Pons (tissue), 1 donor: ENCODE data around the gene PAM.

ENCODE experiments used
- DNase-seq: peaks from one replicate; pipeline ENCODE4 v3.0.0-alpha.2; 2016; ENCODE audit warnings: low spot score

The PAM gene

GRCh38 chr5:102754767-102755431 lies at the start of gene PAM:
Gene PAM (plus strand): TSS chr5:102755305. CDS start chr5:102866196, 110,891 bp downstream.
- no peak for DNase-seq

DNA sequence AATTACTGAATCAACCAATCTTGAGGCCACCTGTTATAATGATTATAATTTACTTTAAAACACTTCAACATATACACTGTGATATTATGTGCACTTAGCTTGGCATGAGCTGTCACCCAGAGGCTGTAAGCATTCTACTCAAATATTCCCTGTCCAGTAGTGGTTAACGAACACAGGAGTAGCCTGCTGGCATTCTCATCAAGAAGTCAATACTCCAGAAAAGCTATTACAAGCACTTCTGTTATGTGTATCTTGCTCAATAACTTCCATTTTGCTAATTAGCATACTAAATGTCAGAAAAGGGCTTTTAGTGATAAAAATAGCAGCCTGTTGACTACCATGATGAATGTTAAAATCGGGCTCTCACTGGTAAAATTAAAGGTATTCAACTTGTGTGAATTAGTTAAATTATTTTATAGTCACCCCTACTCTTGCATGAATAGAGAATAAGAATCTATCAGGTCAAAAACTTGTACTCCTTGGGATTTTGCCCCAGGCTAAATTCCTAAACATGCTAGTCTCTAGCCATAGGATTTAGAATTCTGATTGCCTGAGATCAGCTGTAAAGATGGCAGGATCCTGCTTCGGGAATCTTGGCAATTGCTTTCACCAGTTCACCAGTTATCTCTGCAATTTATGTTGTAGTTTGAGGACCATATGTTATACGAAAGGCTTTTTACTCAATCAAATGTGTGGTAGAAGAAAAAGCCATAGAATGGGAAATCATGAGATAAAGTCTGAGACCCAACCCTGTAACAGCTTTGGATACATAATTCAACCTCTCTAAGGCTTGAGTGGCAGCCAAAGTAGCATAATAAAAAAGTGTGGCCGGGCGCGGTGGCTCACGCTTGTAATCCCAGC lies 43.4 kb upstream of the PAM start:
- DNase-seq = no peak

GRCh38 chr5:102713278-102713677 lies 41.8 kb upstream of the PAM start:
- DNase-seq = no peak

DNA sequence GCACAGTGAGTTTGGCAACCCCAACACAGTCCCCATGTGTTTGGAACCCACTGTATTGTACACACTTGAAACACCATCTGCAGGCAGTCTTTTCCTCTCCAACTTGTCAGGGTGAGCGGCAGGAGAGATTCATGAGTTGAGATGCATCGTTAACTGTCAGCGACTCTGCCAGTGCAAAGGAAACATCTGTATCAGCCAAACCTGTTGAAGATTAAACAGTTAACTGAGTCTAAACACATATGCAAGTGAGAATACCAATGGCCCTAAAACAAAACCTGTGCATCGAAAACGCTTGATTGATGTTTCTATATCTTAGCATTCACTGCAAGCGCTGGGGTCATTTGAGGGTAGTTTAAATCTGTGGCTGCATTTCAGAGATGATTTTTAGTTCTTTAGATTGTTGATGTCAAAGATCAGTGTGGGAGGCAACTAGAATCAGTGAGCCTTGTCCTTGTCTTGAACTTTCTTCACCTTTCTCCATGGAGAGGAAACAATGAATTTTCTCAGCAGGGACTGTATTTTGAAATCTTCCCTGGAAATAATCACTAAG lies 41.3 kb upstream of the PAM start:
- no peak for DNase-seq

DNA sequence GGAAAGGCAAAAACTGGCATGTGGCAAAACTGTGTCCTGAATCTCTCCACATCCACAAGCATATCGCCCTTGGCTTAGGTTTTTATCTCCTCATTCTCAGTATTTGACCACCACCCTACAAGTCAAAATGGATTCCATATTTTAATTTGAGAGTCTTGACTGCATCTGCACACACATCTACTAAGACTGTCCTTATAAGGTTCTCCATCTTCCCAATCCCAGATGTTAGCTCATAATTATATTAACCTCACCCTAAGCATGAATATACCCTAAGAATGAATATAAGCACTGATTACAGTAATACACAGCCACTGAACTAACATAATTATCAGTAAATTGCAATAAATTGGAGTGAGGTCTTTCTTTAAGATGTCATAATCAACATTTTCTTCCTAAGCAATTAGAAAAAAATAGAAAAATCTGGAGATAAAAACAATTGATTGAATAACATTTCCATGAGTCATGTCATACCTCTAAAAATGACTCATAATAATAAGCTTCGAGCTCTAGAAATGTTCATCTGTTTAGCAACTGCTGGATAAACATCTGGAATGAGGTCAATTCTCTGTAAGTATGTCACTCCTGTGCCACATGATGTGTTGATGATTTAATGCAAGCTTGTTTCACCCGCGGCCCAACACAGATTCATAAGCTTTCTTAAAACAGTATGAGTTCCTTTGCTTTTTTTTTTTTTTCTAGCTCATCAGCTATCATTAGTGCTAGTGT lies 39.9 kb upstream of the PAM start:
- no peak for DNase-seq

DNA sequence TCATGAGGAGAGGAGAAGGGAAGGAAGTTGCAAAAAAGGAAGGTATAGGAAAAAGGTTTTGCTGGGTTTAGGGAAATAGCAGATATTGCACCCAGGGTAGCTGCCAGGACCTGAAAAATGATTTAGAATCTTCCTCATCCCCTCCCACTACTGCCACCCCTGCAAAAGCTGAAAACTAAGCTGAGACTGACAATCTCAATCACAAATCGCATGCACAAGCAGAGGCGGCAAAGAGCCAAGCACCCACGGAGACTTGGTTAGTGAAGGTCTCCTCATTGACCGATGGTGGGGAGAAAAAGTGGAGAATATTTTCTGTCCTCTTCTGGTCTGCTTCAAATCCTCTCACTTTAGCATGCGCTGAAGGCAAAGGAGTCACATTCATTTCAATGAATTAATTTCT lies 39.1 kb upstream of the PAM start:
- DNase-seq = no peak

DNA sequence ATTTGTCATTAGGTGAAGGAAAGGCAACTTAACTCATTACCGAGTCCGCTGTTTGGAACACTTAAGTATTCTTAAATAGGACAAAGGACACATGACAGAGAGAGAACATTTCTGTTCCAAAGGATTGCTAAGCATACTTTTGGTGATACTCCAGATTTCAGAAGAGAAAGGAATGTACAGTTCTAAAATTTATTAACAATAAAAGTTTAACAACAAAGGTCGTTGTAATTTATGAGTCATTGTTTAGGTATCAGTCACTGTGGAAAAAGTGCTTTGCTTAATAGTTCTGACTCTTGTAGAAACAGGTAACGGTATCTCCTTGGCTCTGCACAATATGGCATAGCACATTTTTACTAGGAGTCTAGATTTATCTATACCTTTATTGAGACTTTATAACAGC lies 36.3 kb upstream of the PAM start:
- DNase-seq = no peak

GRCh38 chr5:102719886-102720285 lies 35.2 kb upstream of the PAM start:
- DNase-seq = no peak

DNA sequence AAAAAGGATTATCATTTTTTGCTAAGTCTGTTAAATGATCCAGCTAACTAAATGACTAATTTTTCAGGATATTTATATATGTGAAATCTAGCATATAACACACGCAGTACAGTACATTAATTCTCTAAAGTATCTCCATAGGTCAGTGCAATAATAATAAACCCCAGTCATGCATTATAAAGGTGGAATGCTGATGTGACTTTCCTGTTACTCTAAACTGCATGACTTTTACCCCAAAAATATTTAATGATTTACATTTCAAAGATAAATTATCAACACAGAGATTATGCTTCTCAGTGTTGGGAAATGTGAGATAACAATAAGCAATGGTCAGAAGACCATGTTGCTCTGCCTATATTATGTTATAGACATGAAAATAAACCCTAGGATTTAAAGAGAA lies 34.1 kb upstream of the PAM start:
- DNase-seq = no peak

DNA sequence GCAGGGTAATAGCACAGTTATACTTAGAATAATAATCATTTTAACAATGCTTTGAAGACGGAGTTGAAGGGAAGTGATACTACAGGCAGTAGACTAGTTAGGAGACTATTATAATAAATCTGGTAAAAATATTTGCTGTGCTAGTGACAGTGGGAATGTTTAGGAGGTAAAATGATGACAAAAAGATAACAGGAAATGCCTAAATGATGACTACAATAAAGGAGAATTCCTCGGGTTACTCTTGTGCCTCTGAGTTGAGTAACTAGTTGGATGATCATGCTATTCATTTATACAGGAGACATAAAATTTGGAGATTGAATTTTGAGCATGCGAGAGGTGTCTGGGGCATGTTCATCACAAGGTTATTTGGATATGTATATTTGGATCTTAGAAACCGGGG lies 32.2 kb upstream of the PAM start:
- no peak for DNase-seq

GRCh38 chr5:102731693-102732092 lies 23.4 kb upstream of the PAM start:
- DNase-seq = no peak

GRCh38 chr5:102733534-102733933 lies 21.6 kb upstream of the PAM start:
- DNase-seq = no peak

DNA sequence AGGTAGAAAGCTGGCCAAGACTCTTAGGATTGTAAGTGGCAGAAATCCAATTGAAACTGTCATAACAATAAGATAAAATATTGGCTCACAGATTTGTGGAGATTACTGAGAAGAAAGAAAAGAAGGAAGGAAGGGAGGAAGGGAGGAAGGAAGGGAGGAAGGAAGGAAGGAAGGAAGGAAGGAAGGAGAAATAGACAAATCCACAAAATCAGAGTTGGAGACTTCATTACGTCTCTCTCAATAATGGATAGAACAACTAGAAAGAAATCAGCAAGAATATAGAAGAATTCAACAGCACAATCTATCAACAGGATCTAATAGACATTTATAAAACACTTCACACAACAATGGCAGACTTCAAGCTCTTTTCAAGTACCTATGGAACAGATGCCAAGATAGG lies 17.9 kb upstream of the PAM start:
- no peak for DNase-seq

GRCh38 chr5:102737805-102738469 lies 17.2 kb upstream of the PAM start:
- no peak for DNase-seq

DNA sequence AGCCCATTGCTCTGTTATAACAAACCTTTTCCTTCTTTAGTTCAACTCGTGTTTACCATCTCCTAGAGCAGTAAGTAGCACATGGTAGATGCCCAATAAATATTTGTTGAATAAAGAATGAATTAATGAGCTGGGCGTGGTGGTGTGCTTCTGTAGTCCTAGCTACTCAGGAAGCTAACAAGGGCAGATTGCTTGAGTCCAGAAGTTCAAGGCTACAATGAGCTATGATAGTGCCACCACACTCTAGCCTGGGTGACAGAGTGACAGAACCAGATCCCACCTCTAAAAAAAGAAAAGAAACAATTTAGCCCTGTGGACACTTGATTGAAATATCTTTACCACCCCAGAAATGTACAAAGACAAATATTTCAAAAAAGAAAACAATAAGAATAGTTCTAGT lies 14.6 kb upstream of the PAM start:
- no peak for DNase-seq

DNA sequence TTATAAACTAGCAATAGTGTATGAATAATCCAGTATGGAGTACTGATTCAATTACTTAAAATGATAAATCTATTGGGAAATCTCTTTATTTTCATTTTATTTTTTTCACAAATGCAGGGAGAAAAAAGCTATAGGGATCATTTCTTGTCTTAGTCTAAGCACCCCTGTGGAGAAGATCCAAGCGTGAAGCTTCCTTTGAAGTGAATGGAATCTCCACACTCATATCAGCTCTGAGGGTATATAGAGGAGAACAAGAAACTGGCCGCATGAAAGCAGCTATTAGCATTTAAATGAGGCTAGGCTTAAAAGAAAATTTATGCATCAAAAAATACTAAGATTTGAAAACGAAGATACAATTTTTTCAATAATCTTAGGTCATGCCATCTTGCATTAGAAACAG lies 12.9 kb upstream of the PAM start:
- DNase-seq = no peak

DNA sequence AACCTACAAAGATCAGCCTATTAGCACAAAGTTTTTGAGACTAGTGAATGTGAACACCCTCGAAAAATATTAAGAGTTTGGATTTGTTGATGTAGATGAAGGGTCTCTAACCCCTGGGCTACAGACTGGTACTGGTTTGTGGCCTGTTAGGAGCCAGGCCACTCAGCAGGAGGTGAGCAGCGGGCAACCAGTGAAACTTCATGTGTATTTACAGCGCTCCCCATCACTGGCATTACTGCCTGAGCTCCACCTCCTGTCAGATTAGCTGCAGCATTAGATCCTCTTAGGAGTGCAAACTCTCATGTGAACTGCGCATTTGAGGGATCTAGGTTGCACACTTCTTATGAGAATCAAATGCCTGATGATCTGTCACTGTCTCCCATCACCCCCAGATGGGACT lies 11.2 kb upstream of the PAM start:
- no peak for DNase-seq

DNA sequence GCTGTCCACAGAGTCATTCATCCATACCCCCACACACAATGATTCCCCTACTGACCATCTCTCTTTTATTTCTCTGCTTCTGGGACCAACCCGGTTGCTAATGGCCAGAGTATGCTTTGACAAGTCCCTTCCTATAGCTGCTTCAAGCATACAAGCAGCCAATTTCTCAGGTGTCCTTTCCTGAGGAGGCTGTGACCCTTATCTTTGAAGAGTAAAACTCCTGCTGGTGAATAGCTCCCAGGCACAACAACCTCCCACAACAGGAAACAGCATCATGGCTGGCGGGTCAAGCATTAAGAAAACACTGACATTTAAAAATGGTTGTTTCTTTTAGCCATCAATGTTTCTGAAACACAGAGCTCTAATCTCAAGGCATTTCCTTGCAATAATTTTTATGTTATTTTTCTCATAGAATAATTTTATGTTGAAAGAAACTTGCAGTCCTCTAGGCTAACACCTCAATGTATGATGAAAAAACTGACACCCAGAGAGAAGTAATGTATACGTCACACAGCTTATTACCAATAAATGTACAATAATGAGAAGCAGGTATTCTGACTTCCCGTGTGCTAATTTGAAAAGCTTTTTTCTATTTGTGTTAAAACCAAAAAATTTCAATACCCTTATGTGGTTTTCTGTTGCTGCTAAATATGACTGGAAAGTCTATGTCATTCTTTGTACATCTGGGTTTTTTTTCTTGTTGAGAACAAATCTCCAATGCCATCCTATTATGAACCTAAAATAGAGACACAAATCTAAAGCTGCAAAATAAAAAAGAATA lies 7.5 kb upstream of the PAM start:
- DNase-seq = no peak

GRCh38 chr5:102749416-102750030 lies 5.6 kb upstream of the PAM start:
- no peak for DNase-seq

DNA sequence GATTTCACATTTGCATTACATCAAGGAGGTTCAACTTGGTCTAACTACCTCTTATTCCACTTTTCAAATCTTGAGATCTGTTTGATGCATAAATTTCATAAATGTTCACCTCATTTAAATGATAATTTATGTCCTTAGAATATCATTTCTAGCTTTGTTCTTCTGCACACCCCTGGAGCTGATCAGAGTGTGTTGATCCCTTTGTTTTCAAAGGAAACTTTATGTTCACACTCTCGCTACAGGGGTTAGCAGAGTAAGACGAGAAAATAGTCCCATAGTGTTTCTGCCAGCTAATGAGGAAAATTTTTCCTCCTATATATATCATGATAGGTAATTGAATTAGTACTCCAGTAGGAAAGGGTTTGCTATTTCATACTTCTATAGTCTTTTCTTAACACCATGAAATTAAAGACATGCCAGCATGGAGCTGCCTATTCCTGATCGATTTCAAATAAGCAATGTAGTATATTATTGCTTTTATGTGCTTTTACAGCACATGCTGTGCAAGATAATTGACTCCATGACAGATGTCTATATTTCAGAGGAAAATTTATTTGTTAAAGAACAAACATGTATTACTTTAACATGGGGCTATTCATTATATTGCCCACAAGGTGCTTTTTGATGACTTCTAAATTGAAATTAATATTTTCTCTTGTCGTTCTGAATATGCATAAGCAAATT lies 4.8 kb upstream of the PAM start:
- no peak for DNase-seq
